ENCODE data around the gene CNTNAP5. TPM values are rescaled to one million over a fixed set of nuclear protein-coding genes. Genes with fewer than 3 reads are reported as not detected.

Gene CNTNAP5
- total RNA-seq, 1 donor from 2014 or later: not detected

DNA sequence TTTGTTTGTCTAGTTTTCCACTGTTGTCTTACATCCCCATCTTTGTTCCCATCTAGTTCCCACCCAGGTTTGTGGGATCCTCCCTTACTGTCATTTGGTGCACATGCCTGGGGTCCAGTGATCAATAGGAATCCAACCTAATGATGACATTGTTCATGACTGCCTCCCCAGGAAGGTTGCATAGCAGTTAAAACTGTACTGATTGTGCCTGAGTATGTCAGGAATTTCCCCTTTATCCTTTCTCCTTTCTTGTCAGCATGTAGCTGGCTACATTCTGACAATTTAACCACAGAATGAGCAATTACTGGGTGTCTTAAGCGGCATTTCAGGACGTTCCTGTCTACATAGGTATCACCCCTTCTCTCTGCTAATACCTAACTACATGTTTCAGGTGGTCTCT lies 653.0 kb downstream of the CNTNAP5 start:
- no peak for DNase-seq (ENCODE audit: low read depth)

DNA sequence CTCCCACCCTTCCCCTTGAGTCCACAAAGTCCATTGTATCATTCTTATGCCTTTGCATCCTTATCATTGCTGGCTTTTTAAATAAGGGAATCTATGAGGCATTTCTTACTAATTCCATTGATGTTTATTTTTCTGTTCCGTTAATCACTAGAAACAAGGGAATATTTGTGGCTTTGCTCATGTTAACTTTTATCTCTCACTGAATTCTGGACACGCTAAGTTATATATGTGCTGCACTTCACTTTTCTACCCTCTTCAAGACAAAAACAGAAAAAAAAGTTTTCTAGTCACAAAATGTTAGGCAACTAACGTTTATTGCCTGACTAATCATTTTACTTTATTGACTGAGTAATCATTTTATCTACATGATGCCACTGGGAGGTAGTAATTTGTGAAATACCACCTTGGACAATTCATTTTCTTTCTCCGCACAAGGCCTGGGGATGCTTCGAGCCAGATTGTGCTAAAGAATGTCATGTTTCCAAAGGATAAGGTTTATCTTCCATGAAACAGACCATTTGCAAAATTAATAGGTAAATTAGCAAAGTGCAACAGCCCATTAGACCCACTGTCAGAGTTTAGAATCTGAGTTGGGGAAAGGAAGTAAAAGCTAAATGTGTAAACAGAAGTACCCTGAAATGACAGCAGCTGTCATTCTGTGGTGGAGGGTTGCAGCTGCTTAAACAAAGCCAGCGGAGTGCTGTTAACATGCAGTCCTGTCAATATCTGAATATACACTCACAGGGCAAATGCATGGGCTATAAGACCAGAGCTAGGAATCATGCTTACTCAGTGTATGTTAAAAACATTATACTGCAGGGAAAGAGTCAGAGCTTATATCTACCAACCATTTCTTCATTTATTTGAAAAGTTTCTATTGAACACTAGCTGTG lies 658.7 kb downstream of the CNTNAP5 start:
- DNase-seq (ENCODE audit: low read depth): peak; percentile 2

- no peak for DNase-seq (ENCODE audit: low read depth)
Observed at GRCh38 chr2:124689348-124689747, 664.3 kb downstream of the CNTNAP5 start.

GRCh38 chr2:124692216-124692615 lies 667.1 kb downstream of the CNTNAP5 start:
- no peak for DNase-seq (ENCODE audit: low read depth)

DNA sequence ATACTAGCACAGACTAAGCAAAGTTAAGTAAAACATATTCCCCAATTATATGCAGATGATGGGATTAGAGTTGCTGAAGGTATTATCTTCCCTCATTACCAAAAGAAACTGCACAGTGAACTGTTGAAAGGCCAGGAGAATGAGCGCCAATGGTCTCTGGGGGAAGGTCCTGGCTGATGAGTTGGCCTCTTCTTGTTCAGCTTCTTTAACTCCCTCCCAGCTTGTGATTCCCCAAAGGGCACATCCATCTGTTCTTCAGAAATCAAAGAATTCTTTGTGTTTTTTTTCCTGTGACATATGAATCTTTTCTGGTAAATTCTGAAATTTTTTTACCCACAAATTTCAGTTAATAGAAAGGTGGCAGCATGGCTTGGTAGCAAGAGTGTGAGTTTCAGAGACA lies 667.6 kb downstream of the CNTNAP5 start:
- no peak for DNase-seq (ENCODE audit: low read depth)

- no peak for DNase-seq (ENCODE audit: low read depth)
Observed at GRCh38 chr2:124693156-124693555, 668.1 kb downstream of the CNTNAP5 start.

DNA sequence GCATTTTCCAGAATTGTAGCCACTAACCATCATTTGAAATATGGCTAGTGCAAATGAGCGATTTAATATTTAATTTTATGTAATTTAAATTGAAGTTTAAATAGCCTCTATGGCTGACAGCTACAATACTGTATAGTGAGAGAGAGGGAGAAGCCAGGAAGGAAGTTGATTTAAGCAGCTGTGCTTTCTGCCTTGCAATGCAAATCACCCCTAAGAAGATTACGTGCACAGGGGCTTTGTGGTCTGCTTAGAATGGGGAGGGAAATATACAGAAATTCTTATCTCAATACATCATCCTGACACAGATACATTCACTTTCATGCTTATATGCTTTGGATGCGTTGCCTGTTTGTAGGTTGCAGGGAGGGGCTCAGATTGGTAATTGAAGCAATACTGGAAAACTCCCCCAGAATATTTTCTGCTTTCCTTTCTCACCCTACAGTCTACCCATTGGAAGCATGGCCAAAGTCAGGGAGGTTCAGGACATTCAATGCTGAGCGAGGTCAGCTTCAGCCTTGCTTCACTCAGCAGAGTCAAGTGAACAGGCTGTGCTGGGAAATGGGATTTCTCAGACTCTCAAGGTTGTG lies 674.0 kb downstream of the CNTNAP5 start:
- DNase-seq (ENCODE audit: low read depth): no peak

DNA sequence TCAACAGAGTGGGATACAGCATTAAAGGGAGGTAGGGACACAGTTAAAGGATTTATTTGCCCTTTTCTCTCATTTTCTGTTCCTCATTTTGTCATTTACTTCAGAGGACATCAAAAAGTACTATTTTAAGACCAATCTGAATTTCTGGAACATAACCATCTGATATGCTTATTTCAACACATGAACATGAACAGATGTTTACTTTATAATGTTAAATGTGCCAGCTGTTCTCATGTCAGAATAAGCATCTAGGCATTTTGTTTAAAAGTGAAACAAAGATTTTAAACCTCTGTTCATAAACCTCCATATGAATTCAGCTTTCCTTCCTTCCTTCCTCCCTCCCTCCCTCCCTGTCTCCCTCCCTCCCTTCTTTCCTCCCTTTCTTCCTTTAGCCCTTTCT lies 677.7 kb downstream of the CNTNAP5 start:
- no peak for DNase-seq (ENCODE audit: low read depth)

GRCh38 chr2:124704071-124704925 lies 679.2 kb downstream of the CNTNAP5 start:
- no peak for DNase-seq (ENCODE audit: low read depth)

- no peak for DNase-seq (ENCODE audit: low read depth)
Observed at GRCh38 chr2:124708661-124709060, 683.6 kb downstream of the CNTNAP5 start.

GRCh38 chr2:124713969-124714368 lies 688.9 kb downstream of the CNTNAP5 start:
- DNase-seq (ENCODE audit: low read depth): no peak

DNA sequence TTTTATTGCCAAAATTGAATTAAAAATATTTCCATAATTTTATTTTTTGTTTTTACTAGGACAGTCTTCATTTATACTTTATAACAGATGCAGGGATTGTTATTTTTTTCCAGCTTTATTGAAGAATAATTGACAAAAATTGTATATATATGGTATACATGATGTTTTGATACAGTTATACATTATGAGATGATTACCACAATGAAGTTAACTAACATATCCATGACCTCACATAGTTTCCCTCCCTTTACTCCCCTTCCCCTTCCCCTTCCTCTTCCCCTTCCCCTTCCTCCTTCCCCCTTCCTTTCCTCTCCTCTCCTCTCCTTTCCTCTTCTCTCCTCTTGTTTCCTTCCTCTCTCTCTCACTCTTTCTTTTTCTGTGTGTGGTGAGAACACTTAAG lies 700.1 kb downstream of the CNTNAP5 start:
- DNase-seq (ENCODE audit: low read depth): no peak

- no peak for DNase-seq (ENCODE audit: low read depth)
Observed at GRCh38 chr2:124740636-124741035, 715.5 kb downstream of the CNTNAP5 start.

DNA sequence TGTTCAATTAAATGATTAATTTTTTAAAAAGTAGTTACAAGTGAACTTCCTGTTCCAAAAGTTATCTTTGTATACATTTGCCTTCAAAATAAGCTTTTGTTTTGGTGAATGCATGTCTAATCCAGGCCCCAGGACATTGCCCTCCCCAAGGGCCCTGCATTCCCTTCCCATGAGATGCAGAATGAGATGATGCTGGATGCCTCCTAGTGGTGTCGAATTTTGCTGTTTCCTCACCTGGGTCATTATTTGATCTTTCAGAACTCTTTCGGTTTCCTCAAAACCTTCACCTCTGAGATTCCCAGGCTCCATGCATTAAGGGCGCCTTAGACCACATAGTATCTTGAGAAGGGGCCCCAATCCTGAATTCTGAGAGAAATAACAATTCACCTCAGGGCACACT lies 728.8 kb downstream of the CNTNAP5 start:
- no peak for DNase-seq (ENCODE audit: low read depth)

DNA sequence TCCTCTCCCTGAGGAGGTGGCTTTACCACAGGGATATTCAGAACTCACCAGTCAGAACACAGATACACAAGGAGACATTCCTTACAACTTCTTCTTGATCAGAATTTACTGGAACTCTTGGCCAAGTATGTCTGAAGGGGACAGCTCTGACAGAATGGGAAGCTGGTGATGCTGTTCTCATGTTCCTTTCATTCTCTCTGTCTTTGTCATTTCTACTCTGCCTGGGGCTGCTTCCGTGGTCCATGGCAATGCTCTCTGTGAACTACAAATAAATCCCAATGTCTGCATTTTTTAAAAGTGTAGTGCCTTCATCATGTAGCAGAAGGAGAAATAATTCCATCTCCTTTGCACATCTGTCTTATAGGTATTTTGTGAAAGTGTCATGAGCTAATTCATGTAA lies 730.3 kb downstream of the CNTNAP5 start:
- no peak for DNase-seq (ENCODE audit: low read depth)

- no peak for DNase-seq (ENCODE audit: low read depth)
Observed at GRCh38 chr2:124756048-124756447, 731.0 kb downstream of the CNTNAP5 start.

DNA sequence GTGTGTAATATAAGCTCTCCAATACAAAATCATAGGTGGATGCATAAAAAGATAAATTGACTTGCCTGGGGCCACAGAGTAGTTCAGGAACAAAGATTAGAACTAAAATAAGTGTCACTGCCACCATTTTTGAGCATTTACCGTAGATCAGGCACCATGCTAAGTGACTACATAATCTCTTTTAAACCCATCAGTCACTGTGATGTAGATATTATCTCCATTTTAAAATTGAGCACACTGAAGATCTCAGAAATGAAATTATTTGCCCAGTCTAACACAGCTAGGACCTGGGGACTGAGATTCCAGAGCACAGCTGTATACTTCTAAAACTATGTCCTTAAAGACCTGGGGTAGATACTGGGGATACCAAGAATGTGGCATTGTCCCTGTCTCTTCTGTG lies 737.3 kb downstream of the CNTNAP5 start:
- no peak for DNase-seq (ENCODE audit: low read depth)

GRCh38 chr2:124763611-124764010 lies 738.5 kb downstream of the CNTNAP5 start:
- DNase-seq (ENCODE audit: low read depth): no peak

DNA sequence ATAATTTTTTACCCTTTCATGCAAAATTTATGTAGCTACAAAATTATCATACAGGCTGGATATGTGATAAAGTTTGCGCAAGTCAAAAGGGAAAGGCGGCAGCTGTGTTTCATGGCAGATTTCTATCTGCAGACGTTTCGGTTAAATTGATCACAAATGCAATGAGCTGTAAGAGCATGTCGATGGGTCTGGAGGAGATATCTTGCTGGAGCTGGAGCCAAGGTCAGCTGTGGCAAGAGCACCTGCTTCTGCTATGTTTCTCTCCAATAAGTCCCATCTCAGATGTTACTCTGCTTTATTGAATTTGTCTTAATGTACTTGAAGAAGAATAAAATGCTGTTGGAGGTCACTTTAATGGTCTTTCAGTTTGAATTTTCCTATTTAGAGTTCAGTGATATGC lies 749.7 kb downstream of the CNTNAP5 start:
- no peak for DNase-seq (ENCODE audit: low read depth)

- DNase-seq (ENCODE audit: low read depth): no peak
Observed at GRCh38 chr2:124776332-124776731, 751.2 kb downstream of the CNTNAP5 start.

DNA sequence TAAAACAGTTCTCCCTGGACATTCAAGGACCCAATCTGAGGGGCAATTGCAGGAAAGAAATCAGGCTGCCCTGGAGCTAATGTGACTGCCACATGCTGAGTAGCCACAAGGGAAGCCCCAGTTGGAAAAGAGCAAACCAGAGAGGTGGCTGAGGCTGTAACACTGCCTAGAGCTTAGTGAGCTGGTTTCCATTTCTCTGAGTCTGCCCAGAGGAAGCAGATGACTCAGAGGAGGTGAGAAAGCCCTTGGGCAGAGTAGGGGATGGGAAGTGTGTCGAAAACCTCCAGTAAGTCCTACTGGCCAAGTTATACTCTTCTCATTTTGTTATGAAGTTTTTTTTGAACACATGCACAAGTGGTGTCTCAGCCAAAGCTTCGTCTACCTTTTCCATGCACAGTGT lies 753.0 kb downstream of the CNTNAP5 start:
- no peak for DNase-seq (ENCODE audit: low read depth)

GRCh38 chr2:124796647-124797046 lies 771.6 kb downstream of the CNTNAP5 start:
- no peak for DNase-seq (ENCODE audit: low read depth)

Data from myocyte (in vitro differentiated cells).